HL-60/S4 (cell line): ENCODE measurements around the gene SPDYE8.
"Not testable (repeated sequence)": the region's sequence is repeated elsewhere in the genome, so short reads cannot be mapped to it uniquely, and the experiment has no call there.

Experiments
- in situ Hi-C: fragments of 300-500 bp; cut with MboI; formaldehyde crosslinking; loops from 2 replicates; pipeline ENCODE4 v1.14.3; 2022; ENCODE audit warnings: low sequenced_read_pairs

SPDYE8 gene

GRCh38 chr7:73029666-73030065 is at the start of gene SPDYE8:
Gene SPDYE8, minus strand, starts transcription at chr7:73029766. Its CDS starts 1,800 bp downstream, at chr7:73027966.
- in situ Hi-C loops: not testable (repeated sequence)

GRCh38 chr7:73057811-73058210 is 28.2 kb upstream of the SPDYE8 start, which contains the start of gene SPDYE11:
Gene SPDYE11, minus strand, starts transcription at chr7:73057911. Its CDS starts 1,800 bp downstream, at chr7:73056111.
- in situ Hi-C loops: not testable (repeated sequence)

GRCh38 chr7:73006491-73006890 is 23.1 kb downstream of the SPDYE8 start:
- in situ Hi-C loops: not testable (repeated sequence)

- in situ Hi-C loops: not testable (repeated sequence)
Observed at GRCh38 chr7:73005693-73006447, 23.7 kb downstream of the SPDYE8 start.

- in situ Hi-C loops: not testable (repeated sequence)
Observed at GRCh38 chr7:73005356-73005692, 24.2 kb downstream of the SPDYE8 start.

- in situ Hi-C loops: not testable (repeated sequence)
Observed at GRCh38 chr7:72997887-72998468, 31.6 kb downstream of the SPDYE8 start.

GRCh38 chr7:72997447-72997846 is 32.1 kb downstream of the SPDYE8 start:
- in situ Hi-C loops: not testable (repeated sequence)

- in situ Hi-C loops: not testable (repeated sequence)
Observed at GRCh38 chr7:72995484-72995883, 34.1 kb downstream of the SPDYE8 start.

GRCh38 chr7:72990146-72990913 is 39.2 kb downstream of the SPDYE8 start:
- in situ Hi-C loops: not testable (repeated sequence)

GRCh38 chr7:72982084-72982483 is 47.5 kb downstream of the SPDYE8 start:
- in situ Hi-C loops: not testable (repeated sequence)

GRCh38 chr7:72980382-72980781 is 49.2 kb downstream of the SPDYE8 start:
- in situ Hi-C loops: not testable (repeated sequence)

- in situ Hi-C loops: not testable (repeated sequence)
Observed at GRCh38 chr7:72976434-72976833, 53.1 kb downstream of the SPDYE8 start.

- in situ Hi-C loops: not testable (repeated sequence)
Observed at GRCh38 chr7:72975656-72976286, 53.8 kb downstream of the SPDYE8 start.

- in situ Hi-C loops: not testable (repeated sequence)
Observed at GRCh38 chr7:72974781-72975180, 54.8 kb downstream of the SPDYE8 start.

GRCh38 chr7:72971505-72971904 is 58.1 kb downstream of the SPDYE8 start:
- in situ Hi-C loops: not testable (repeated sequence)
